Muscle of leg (tissue), 16 donors: ENCODE results near the gene TRIM64C. TPM values are rescaled to one million over a fixed set of nuclear protein-coding genes. Genes with fewer than 3 reads are reported as not detected.
"Not testable (repeated sequence)": the region's sequence is repeated elsewhere in the genome, so short reads cannot be mapped to it uniquely, and the experiment has no call there.

ENCODE experiments used
- DNase-seq: peaks from one replicate; pipeline ENCODE4 v3.0.0; 2013
- H3K27ac ChIP-seq: one replicate; pipeline ENCODE4 v1.5.1; 2013; ENCODE audit warnings: mild to moderate bottlenecking, low read length, control low read depth
- H3K27me3 ChIP-seq: one replicate; pipeline ENCODE4 v1.6.1; 2013; ENCODE audit warnings: low read length; ENCODE audit not compliant: control insufficient read depth, insufficient read depth
- H3K36me3 ChIP-seq: one replicate; pipeline ENCODE4 v1.6.1; 2013; ENCODE audit warnings: low read length; ENCODE audit not compliant: control insufficient read depth, insufficient read depth
- H3K4me1 ChIP-seq: one replicate; pipeline ENCODE4 v1.6.1; 2013; ENCODE audit warnings: low read length; ENCODE audit not compliant: control insufficient read depth, insufficient read depth
- H3K4me3 ChIP-seq: one replicate; pipeline ENCODE4 v1.5.1; 2013; ENCODE audit warnings: low read length, control low read depth
- H3K9me3 ChIP-seq: replicated peaks from 2 replicates; pipeline ENCODE4 v1.6.1; 2013; ENCODE audit warnings: low read depth, low read length; ENCODE audit not compliant: control insufficient read depth
- WGBS: methylation state at CpG from one replicate; pipeline ENCODE4 v1.1.5; 2013; ENCODE audit warnings: missing lambda C conversion rate; ENCODE audit not compliant: insufficient coverage; 5-methylcytosine and 5-hydroxymethylcytosine counted together
- long read RNA-seq, 11 donors: transcript quantifications; one replicate each; lab custom pipeline, GENCODE V29; 2026
- polyA plus RNA-seq, 8 donors: library from polyadenylated mRNA; unstranded; fragments of 120-200 nt; gene quantifications; one replicate each; pipeline versions ENCODE4 v1.2.1 to v1.2.3, GENCODE V29; 2013; ENCODE audit warnings: inconsistent platforms in 1 of 8, low replicate concordance in 1 of 8; ENCODE audit not compliant: insufficient read length in 8 of 8, insufficient read depth in 1 of 8
- total RNA-seq: library from RNA; stranded (reverse); fragments of 120-200 nt; gene quantifications from one replicate; pipeline ENCODE4 v1.2.4, GENCODE V29; 2013

TRIM64C gene
- not detected for total RNA-seq
- not detected for polyA plus RNA-seq
- long read RNA-seq, donor 1, result 0 reads
- long read RNA-seq, donor 2, result 0 reads
- long read RNA-seq, donor 3, result 0 reads
- long read RNA-seq, donor 4, result 0 reads
- long read RNA-seq, donor 5, result 0 reads
- long read RNA-seq, donor 6, result 0 reads
- long read RNA-seq, donor 7, result 0 reads
- long read RNA-seq, donor 8, result 0 reads
- long read RNA-seq, donor 9, result 0 reads
- long read RNA-seq, donor 10, result 0 reads
- long read RNA-seq, donor 11, result 0 reads

DNA sequence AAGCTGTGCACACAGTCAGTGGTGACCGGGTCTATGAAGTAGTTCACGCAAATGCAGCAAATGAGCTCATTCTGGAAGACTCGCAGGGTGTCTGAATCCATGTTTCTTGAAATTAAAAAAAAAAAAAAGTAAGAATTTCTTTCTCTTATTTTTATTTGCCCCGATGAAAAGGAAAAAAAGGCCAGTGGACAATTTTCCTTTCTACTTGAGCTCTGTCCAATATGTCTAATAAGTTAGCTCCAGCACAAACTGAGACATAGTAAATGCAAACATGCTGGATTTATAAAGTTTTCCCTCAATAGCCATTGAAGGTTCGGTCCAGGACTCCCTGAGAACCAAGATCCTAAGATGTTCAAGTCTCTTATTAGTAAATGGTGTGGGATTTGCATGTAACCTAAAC lies at the start of gene TRIM64C:
Gene TRIM64C (minus strand): TSS at position 101 of the 400 bp plus-strand sequence. CDS start 0 bp downstream, at position 101.
- H3K9me3 ChIP-seq, H3K36me3 ChIP-seq, H3K27ac ChIP-seq, DNase-seq, H3K4me3 ChIP-seq, H3K27me3 ChIP-seq, H3K4me1 ChIP-seq: not testable (repeated sequence)
- WGBS, result 92% methylated on average over 2 of the region's 5 CpGs

DNA sequence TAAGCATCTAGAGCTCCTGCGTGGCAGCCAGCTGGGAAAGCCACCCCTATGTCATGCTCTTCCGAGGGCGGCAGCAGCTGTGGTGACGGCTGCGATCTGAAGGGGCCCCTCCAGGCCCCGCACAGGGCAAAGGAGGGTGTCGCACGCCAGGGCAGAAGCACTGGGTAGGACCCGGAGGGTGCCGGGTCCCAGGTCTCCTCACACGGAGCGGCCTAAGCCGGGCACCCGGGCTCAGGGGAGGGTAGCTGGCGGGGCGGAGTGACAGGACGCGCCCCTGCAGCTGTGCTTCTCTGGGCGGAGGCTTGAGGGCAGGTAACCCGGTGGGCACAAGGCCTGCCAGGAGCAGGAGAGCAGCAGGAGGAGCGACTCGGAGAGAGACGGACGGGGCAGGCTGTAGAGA lies 43.4 kb upstream of the TRIM64C start:
- H3K27ac ChIP-seq, H3K4me3 ChIP-seq, H3K36me3 ChIP-seq, H3K4me1 ChIP-seq, DNase-seq, H3K27me3 ChIP-seq: not testable (repeated sequence)
- H3K9me3 ChIP-seq, result peaks cover 12% of the 10 kb centered on the region
- 87% methylated on average over 18 of the region's 24 CpGs for WGBS

GRCh38 chr11:49069897-49070296 lies 11.0 kb upstream of the TRIM64C start:
- H3K4me3 ChIP-seq, H3K27ac ChIP-seq, DNase-seq, H3K4me1 ChIP-seq, H3K27me3 ChIP-seq, H3K9me3 ChIP-seq, H3K36me3 ChIP-seq: not testable (repeated sequence)
- WGBS, result 80% methylated on average over 1 of the region's 5 CpGs

DNA sequence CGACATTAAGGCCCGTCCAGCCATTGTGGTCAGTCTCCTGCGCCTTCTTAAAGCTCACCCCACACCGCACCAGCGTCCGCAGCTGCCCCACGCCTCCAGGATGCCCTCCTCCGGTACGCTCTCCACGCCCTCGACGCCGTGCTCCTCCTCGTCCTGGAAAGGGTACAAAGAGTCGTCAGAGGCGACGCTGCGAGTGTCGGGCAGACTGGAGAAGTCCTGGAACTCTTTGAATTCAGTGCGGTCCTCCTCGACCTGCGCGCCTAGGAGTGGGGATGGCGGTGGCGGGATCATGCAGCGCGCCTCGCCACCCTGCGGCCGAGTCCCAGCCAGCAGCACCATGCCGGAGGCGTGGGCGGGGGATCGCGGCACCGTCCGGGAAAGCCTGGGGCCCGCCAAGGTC lies 9.1 kb downstream of the TRIM64C start:
- H3K27ac ChIP-seq, H3K36me3 ChIP-seq, H3K27me3 ChIP-seq, DNase-seq, H3K4me3 ChIP-seq, H3K9me3 ChIP-seq, H3K4me1 ChIP-seq: not testable (repeated sequence)
- 86% methylated on average over 3 of the region's 38 CpGs for WGBS

- not testable (repeated sequence) for H3K27me3 ChIP-seq, H3K27ac ChIP-seq, H3K36me3 ChIP-seq, H3K9me3 ChIP-seq, DNase-seq, H3K4me1 ChIP-seq, H3K4me3 ChIP-seq
- WGBS, result 67% methylated on average over 14 of the region's 28 CpGs
Measured at GRCh38 chr11:49048229-49048628, 10.7 kb downstream of the TRIM64C start.

- H3K36me3 ChIP-seq, H3K4me3 ChIP-seq, H3K27me3 ChIP-seq, H3K27ac ChIP-seq, DNase-seq, H3K9me3 ChIP-seq, H3K4me1 ChIP-seq: not testable (repeated sequence)
- WGBS, result no CpG with 5 or more reads among the region's 2 CpGs
Measured at GRCh38 chr11:49028523-49028922, 30.4 kb downstream of the TRIM64C start, which contains the start of gene TRIM49B. TRIM49B (plus strand) TSS chr11:49028823; CDS start chr11:49031600, 2,777 bp downstream.

Other genes starting within 250 kb of the TRIM64C start
- gene TRIM51G, start 75.2 kb downstream of the TRIM64C start, total RNA-seq, result not detected
- not detected for gene TRIM51G, start 75.2 kb downstream of the TRIM64C start, polyA plus RNA-seq
- gene TRIM49B, start 30.3 kb downstream of the TRIM64C start, total RNA-seq, result not detected
- gene TRIM49B, start 30.3 kb downstream of the TRIM64C start, polyA plus RNA-seq, result not detected
- gene FOLH1, start 149.5 kb upstream of the TRIM64C start, total RNA-seq, result 1.3 TPM
- gene FOLH1, start 149.5 kb upstream of the TRIM64C start, polyA plus RNA-seq, result 10 to 100 TPM in 1 of 8 donors, 1 to 10 TPM in 7; 1.7 to 26.4 (median 2.7) TPM